Stromal cell of bone marrow (primary cell): ENCODE data around the gene SDHAF2.
"Not testable (repeated sequence)": the region's sequence is repeated elsewhere in the genome, so short reads cannot be mapped to it uniquely, and the experiment has no call there.

ENCODE experiments used
- DNase-seq: peaks from one replicate; pipeline ENCODE4 v3.0.0-alpha.2; 2012; ENCODE audit warnings: low read depth

SDHAF2 gene

GRCh38 chr11:61429691-61430582, at the start of gene SDHAF2, which contains the start of gene CPSF7:
Gene SDHAF2 (plus strand): TSS chr11:61430124. CDS start chr11:61430147, 23 bp downstream.
Gene CPSF7 (minus strand): TSS chr11:61429975. CDS start chr11:61429235, 740 bp downstream.
- DNase-seq = peak; percentile 89

GRCh38 chr11:61380884-61381283, 49.0 kb upstream of the SDHAF2 start:
- no peak for DNase-seq

GRCh38 chr11:61383859-61384258, 46.1 kb upstream of the SDHAF2 start:
- DNase-seq = not testable (repeated sequence)

GRCh38 chr11:61384271-61385242, 45.4 kb upstream of the SDHAF2 start:
- no peak for DNase-seq

GRCh38 chr11:61390161-61390560, 39.8 kb upstream of the SDHAF2 start:
- no peak for DNase-seq

- no peak for DNase-seq
Observed at GRCh38 chr11:61392981-61393595, 36.8 kb upstream of the SDHAF2 start.

- no peak for DNase-seq
Observed at GRCh38 chr11:61401173-61401572, 28.8 kb upstream of the SDHAF2 start.

- DNase-seq = no peak
Observed at GRCh38 chr11:61401573-61401972, 28.4 kb upstream of the SDHAF2 start.

GRCh38 chr11:61403658-61404057, 26.3 kb upstream of the SDHAF2 start:
- no peak for DNase-seq

GRCh38 chr11:61404103-61404502, 25.8 kb upstream of the SDHAF2 start:
- no peak for DNase-seq

GRCh38 chr11:61404641-61405040, 25.3 kb upstream of the SDHAF2 start:
- DNase-seq = no peak

- DNase-seq = no peak
Observed at GRCh38 chr11:61406067-61406466, 23.9 kb upstream of the SDHAF2 start.

GRCh38 chr11:61406991-61407728, 22.8 kb upstream of the SDHAF2 start:
- no peak for DNase-seq

- DNase-seq = no peak
Observed at GRCh38 chr11:61411589-61411988, 18.3 kb upstream of the SDHAF2 start.

GRCh38 chr11:61413496-61413895, 16.4 kb upstream of the SDHAF2 start:
- DNase-seq = peak; percentile 93

- no peak for DNase-seq
Observed at GRCh38 chr11:61414547-61414946, 15.4 kb upstream of the SDHAF2 start.

GRCh38 chr11:61415381-61415780, 14.5 kb upstream of the SDHAF2 start:
- no peak for DNase-seq

GRCh38 chr11:61416941-61417340, 13.0 kb upstream of the SDHAF2 start:
- no peak for DNase-seq

- peak; percentile 37 for DNase-seq
Observed at GRCh38 chr11:61417670-61418069, 12.3 kb upstream of the SDHAF2 start.

GRCh38 chr11:61418136-61418535, 11.8 kb upstream of the SDHAF2 start:
- peak; percentile 15 for DNase-seq

- no peak for DNase-seq
Observed at GRCh38 chr11:61422226-61422625, 7.7 kb upstream of the SDHAF2 start.
